Measurements from ENCODE around the gene CAPZB.

Gene CAPZB

DNA sequence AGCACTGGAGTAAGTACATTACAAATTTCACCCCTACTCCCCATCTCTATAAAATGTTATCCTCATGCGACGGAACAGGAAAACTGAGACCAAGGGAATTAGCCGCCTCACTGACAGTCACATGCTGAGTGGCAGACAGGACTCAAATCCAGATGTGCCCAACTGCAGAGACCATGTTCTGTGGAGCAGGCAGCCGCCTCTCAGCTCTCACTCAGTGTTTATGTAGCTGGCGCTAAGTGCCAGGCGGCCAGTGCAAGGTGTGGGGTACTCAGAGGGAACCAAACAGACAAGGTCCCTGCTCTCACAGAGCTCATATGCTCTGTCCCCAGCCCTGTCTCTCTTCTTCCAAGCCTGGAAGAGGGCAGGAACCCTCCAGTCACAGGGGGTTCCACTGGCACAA is 5.1 kb downstream of the CAPZB start:
- no peak for DNase-seq (ENCODE audit: low read depth)
- peaks cover 11% of the 10 kb centered on the region for H3K36me3 ChIP-seq (ENCODE audit: control insufficient read depth, insufficient read depth, low read length, severe bottlenecking)
- H3K4me3 ChIP-seq (ENCODE audit: low read length) = no peak overlapping the region
- no peak overlapping the region for H3K9ac ChIP-seq (ENCODE audit: low read length)
- peaks cover 50% of the 10 kb centered on the region for H3K4me1 ChIP-seq (ENCODE audit: control insufficient read depth, insufficient read depth, low read length)
- H3K9me3 ChIP-seq (ENCODE audit: control insufficient read depth, low read length) = no peaks in the 10 kb centered on the region
- no peaks in the 10 kb centered on the region for H3K27me3 ChIP-seq (replicated peaks; ENCODE audit: control insufficient read depth, insufficient read depth, low read length)

GRCh38 chr1:19479351-19480120 is 5.8 kb downstream of the CAPZB start:
- no peak for DNase-seq (ENCODE audit: low read depth)
- Histone ChIP-seq H3K36me3 (ENCODE audit: control insufficient read depth, insufficient read depth, low read length, severe bottlenecking) (peaks cover 11% of the 10 kb centered on the region), H3K27me3 (replicated peaks; ENCODE audit: control insufficient read depth, insufficient read depth, low read length) (no peaks in the 10 kb centered on the region), H3K4me1 (ENCODE audit: control insufficient read depth, insufficient read depth, low read length) (peaks cover 50% of the 10 kb centered on the region), H3K9ac (ENCODE audit: low read length) (no peak overlapping the region), H3K9me3 (ENCODE audit: control insufficient read depth, low read length) (no peaks in the 10 kb centered on the region), H3K4me3 (ENCODE audit: low read length) (no peak overlapping the region)

GRCh38 chr1:19478322-19478721 is 7.0 kb downstream of the CAPZB start:
- Histone ChIP-seq H3K9ac (ENCODE audit: low read length) (no peak overlapping the region), H3K9me3 (ENCODE audit: control insufficient read depth, low read length) (no peaks in the 10 kb centered on the region), H3K4me1 (ENCODE audit: control insufficient read depth, insufficient read depth, low read length) (peaks cover 39% of the 10 kb centered on the region), H3K27me3 (replicated peaks; ENCODE audit: control insufficient read depth, insufficient read depth, low read length) (no peaks in the 10 kb centered on the region), H3K36me3 (ENCODE audit: control insufficient read depth, insufficient read depth, low read length, severe bottlenecking) (peaks cover 9% of the 10 kb centered on the region), H3K4me3 (ENCODE audit: low read length) (no peak overlapping the region)
- DNase-seq (ENCODE audit: low read depth) = no peak

DNA sequence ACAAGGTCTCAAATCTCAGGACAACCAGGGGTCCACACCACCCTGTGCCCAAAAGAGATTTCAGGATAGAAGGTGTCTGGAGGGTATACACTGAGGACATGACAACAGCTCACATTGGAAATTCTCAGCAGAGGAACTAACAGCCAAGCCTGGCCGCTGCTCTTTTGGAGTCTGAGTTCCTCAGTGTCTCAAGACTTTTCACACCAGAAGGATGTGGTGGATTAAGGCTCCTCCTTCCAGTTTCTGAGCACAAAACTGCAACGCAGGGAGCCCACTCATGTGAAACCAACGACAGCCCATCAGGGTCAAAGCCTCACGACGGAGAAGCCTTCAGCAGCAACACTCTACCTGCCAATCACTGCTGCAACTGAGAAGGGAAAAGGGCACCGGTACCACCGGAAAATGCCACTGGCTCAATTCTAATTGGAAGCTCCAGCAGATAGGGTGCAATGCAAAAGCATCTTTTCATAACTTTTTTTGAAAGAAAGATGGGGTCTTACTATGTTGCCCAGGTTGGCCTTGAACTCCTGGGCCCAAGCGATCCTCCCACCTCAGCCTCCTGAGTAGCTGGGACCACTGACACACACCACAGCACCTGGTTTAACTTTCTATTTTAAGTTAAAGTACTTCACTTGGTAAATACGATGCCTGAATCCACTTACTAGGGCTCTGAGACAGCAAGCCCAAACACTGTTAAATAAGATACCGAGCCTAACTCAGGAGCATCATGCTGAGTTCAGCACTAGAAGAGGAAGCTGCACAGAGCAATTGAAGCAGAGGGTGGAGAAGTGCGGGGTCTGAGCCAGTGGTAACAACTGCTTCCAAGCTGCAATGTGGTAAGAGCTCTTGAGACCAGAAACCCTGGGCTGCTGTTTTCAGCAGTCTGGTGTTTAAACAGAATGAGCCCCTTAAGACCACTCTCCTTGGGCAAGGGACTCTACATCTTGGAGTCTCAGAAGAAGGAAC is 7.8 kb downstream of the CAPZB start:
- DNase-seq (ENCODE audit: low read depth) = no peak
- H3K4me3 ChIP-seq (ENCODE audit: low read length) = no peak overlapping the region
- H3K9me3 ChIP-seq (ENCODE audit: control insufficient read depth, low read length) = no peaks in the 10 kb centered on the region
- H3K9ac ChIP-seq (ENCODE audit: low read length) = no peak overlapping the region
- H3K36me3 ChIP-seq (ENCODE audit: control insufficient read depth, insufficient read depth, low read length, severe bottlenecking) = peaks cover 12% of the 10 kb centered on the region
- peaks cover 32% of the 10 kb centered on the region for H3K4me1 ChIP-seq (ENCODE audit: control insufficient read depth, insufficient read depth, low read length)
- no peaks in the 10 kb centered on the region for H3K27me3 ChIP-seq (replicated peaks; ENCODE audit: control insufficient read depth, insufficient read depth, low read length)

DNA sequence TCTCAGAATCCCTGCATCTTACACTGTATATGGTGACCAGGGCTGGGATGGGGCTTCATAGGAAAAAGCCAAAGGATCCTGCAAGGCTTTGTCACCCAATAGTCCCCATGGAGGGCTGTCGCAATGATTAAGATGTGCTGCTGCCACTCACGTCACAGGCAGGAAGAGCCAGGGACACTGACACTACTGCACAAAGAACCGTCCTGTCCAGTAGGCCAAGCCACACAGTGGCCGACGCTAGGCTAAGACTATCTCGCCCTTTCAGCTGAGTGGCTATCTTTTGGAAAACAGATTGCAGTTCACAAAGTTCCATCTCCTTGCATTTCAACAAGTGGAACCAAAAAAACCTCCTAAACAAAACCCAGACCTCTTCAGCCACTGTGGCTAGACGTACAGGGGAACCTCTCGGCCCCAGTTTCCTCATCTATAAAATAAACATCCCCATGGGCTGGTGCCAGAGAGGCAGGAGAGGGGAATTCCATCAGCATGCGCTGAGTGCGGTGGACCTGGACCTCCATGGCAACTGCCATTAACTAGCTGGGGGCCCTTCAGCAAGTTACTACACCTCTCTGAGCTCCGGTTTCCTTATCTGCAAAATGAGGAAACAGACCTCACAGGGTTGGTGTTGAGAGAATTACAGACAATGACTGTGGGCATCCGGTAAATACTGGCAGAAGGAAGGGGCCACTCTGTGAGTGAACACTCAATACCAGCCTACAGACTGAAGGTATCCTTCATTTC is 8.7 kb downstream of the CAPZB start:
- peaks cover 25% of the 10 kb centered on the region for H3K4me1 ChIP-seq (ENCODE audit: control insufficient read depth, insufficient read depth, low read length)
- H3K9ac ChIP-seq (ENCODE audit: low read length) = no peak overlapping the region
- DNase-seq (ENCODE audit: low read depth) = no peak
- peaks cover 18% of the 10 kb centered on the region for H3K36me3 ChIP-seq (ENCODE audit: control insufficient read depth, insufficient read depth, low read length, severe bottlenecking)
- H3K27me3 ChIP-seq (replicated peaks; ENCODE audit: control insufficient read depth, insufficient read depth, low read length) = no peaks in the 10 kb centered on the region
- H3K9me3 ChIP-seq (ENCODE audit: control insufficient read depth, low read length) = no peaks in the 10 kb centered on the region
- no peak overlapping the region for H3K4me3 ChIP-seq (ENCODE audit: low read length)

GRCh38 chr1:19475296-19475695 is 10.0 kb downstream of the CAPZB start:
- Histone ChIP-seq H3K9ac (ENCODE audit: low read length) (no peak overlapping the region), H3K27me3 (replicated peaks; ENCODE audit: control insufficient read depth, insufficient read depth, low read length) (no peaks in the 10 kb centered on the region), H3K9me3 (ENCODE audit: control insufficient read depth, low read length) (no peaks in the 10 kb centered on the region), H3K4me1 (ENCODE audit: control insufficient read depth, insufficient read depth, low read length) (peaks cover 19% of the 10 kb centered on the region), H3K36me3 (ENCODE audit: control insufficient read depth, insufficient read depth, low read length, severe bottlenecking) (peaks cover 26% of the 10 kb centered on the region), H3K4me3 (ENCODE audit: low read length) (no peak overlapping the region)
- no peak for DNase-seq (ENCODE audit: low read depth)

GRCh38 chr1:19472174-19472573 is 13.2 kb downstream of the CAPZB start:
- no peaks in the 10 kb centered on the region for H3K27me3 ChIP-seq (replicated peaks; ENCODE audit: control insufficient read depth, insufficient read depth, low read length)
- no peak for DNase-seq (ENCODE audit: low read depth)
- H3K9ac ChIP-seq (ENCODE audit: low read length) = no peak overlapping the region
- H3K4me1 ChIP-seq (ENCODE audit: control insufficient read depth, insufficient read depth, low read length) = peaks cover 26% of the 10 kb centered on the region
- no peaks in the 10 kb centered on the region for H3K9me3 ChIP-seq (ENCODE audit: control insufficient read depth, low read length)
- no peak overlapping the region for H3K4me3 ChIP-seq (ENCODE audit: low read length)
- peaks cover 26% of the 10 kb centered on the region for H3K36me3 ChIP-seq (ENCODE audit: control insufficient read depth, insufficient read depth, low read length, severe bottlenecking)

- peak overlapping the region; percentile 1 for H3K4me3 ChIP-seq (ENCODE audit: low read length)
- H3K36me3 ChIP-seq (ENCODE audit: control insufficient read depth, insufficient read depth, low read length, severe bottlenecking) = peaks cover 22% of the 10 kb centered on the region
- H3K9ac ChIP-seq (ENCODE audit: low read length) = peak overlapping the region; percentile 1
- no peak for DNase-seq (ENCODE audit: low read depth)
- peaks cover 46% of the 10 kb centered on the region for H3K4me1 ChIP-seq (ENCODE audit: control insufficient read depth, insufficient read depth, low read length)
- no peaks in the 10 kb centered on the region for H3K9me3 ChIP-seq (ENCODE audit: control insufficient read depth, low read length)
- no peaks in the 10 kb centered on the region for H3K27me3 ChIP-seq (replicated peaks; ENCODE audit: control insufficient read depth, insufficient read depth, low read length)
Measured at GRCh38 chr1:19469004-19469403, 16.3 kb downstream of the CAPZB start.

DNA sequence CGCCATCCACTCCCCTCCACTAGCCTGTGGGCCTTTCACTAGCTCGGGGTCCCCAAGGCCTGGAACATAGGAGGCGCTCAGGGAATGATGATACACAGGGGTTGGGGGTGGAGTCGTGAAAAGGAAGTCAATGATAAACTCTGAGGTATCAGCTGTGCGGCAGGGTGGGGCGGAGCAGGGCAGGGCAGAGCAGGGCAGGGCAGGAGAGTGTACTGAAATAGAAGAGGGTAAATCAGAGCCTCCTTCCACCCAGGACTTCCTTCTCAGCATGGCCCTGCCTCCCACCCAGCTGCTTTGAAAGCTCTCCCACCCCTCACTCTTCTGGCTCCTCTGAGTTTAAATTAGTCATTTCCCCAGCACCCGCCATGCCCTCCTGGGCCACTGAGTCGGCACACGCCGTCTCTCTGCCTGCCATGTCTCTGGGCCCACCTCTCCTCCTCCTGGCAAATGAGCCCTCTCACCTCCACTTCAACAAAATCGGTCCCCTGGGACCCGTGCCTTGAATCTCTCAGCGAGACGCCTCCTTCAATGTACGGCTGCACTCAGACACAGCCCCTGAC is 16.9 kb downstream of the CAPZB start:
- Histone ChIP-seq H3K36me3 (ENCODE audit: control insufficient read depth, insufficient read depth, low read length, severe bottlenecking) (peaks cover 22% of the 10 kb centered on the region), H3K27me3 (replicated peaks; ENCODE audit: control insufficient read depth, insufficient read depth, low read length) (no peaks in the 10 kb centered on the region), H3K9me3 (ENCODE audit: control insufficient read depth, low read length) (no peaks in the 10 kb centered on the region), H3K4me3 (ENCODE audit: low read length) (no peak overlapping the region), H3K9ac (ENCODE audit: low read length) (peak overlapping the region; percentile 1), H3K4me1 (ENCODE audit: control insufficient read depth, insufficient read depth, low read length) (peaks cover 46% of the 10 kb centered on the region)
- no peak for DNase-seq (ENCODE audit: low read depth)

GRCh38 chr1:19467199-19468187 is 17.8 kb downstream of the CAPZB start:
- Histone ChIP-seq H3K9ac (ENCODE audit: low read length) (no peak overlapping the region), H3K27me3 (replicated peaks; ENCODE audit: control insufficient read depth, insufficient read depth, low read length) (no peaks in the 10 kb centered on the region), H3K9me3 (ENCODE audit: control insufficient read depth, low read length) (no peaks in the 10 kb centered on the region), H3K4me3 (ENCODE audit: low read length) (no peak overlapping the region), H3K4me1 (ENCODE audit: control insufficient read depth, insufficient read depth, low read length) (peaks cover 46% of the 10 kb centered on the region), H3K36me3 (ENCODE audit: control insufficient read depth, insufficient read depth, low read length, severe bottlenecking) (peaks cover 17% of the 10 kb centered on the region)
- no peak for DNase-seq (ENCODE audit: low read depth)
